BE2C (cell line): ENCODE data around the gene VTI1A.
"Not testable (repeated sequence)": the region's sequence is repeated elsewhere in the genome, so short reads cannot be mapped to it uniquely, and the experiment has no call there.

Experiments used
- DNase-seq: peaks from one replicate; pipeline ENCODE4 v3.0.0-alpha.2; 2020
- H3K27me3 ChIP-seq: fragments of 250-450 bp; sonication (Bioruptor Pico); 2 replicates; pipeline ENCODE4 v1.5.1; 2020; ENCODE audit warnings: mild to moderate bottlenecking
- H3K36me3 ChIP-seq: fragments of 250-450 bp; sonication (Bioruptor Pico); 2 replicates; pipeline ENCODE4 v1.5.1; 2020; ENCODE audit warnings: mild to moderate bottlenecking
- H3K4me1 ChIP-seq: fragments of 250-450 bp; sonication (Bioruptor Pico); 2 replicates; pipeline ENCODE4 v1.5.1; 2020
- H3K4me3 ChIP-seq: 2 replicates; pipeline ENCODE4 v1.5.1; 2011; ENCODE audit warnings: low read depth, low read length
- H3K9me3 ChIP-seq: fragments of 250-450 bp; sonication (Bioruptor Pico); 2 replicates; pipeline ENCODE4 v1.5.1; 2020
- TF ChIP-seq, protein P1 (sequence below): IDR thresholded peaks from 2 replicates; pipeline ENCODE4 v1.5.1; 2012; ENCODE audit warnings: mild to moderate bottlenecking, low read depth, low read length

VTI1A gene

DNA sequence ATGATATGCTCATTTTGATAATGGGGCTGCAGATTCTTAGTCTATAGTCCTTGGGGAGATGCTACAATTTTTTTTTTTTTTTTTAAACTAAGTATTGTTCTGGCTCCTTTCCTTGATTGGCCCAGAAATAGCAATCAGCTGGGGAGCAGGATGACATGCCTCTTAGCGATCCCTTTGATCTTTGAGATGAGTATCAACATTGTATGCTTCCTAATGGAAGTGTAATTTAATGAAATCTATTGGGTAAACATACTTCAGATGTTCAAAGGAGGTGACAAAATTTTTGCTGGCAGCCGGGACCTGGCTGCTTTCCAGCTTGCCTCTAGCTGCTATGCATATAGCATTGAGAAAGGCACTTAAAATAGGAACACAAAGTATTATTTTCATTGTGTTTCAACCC lies 43.5 kb downstream of the VTI1A start:
- no peaks in the 10 kb centered on the region for H3K36me3 ChIP-seq
- H3K4me3 ChIP-seq, result no peak overlapping the region
- no peaks in the 10 kb centered on the region for H3K9me3 ChIP-seq
- TF ChIP-seq, protein P1, sequence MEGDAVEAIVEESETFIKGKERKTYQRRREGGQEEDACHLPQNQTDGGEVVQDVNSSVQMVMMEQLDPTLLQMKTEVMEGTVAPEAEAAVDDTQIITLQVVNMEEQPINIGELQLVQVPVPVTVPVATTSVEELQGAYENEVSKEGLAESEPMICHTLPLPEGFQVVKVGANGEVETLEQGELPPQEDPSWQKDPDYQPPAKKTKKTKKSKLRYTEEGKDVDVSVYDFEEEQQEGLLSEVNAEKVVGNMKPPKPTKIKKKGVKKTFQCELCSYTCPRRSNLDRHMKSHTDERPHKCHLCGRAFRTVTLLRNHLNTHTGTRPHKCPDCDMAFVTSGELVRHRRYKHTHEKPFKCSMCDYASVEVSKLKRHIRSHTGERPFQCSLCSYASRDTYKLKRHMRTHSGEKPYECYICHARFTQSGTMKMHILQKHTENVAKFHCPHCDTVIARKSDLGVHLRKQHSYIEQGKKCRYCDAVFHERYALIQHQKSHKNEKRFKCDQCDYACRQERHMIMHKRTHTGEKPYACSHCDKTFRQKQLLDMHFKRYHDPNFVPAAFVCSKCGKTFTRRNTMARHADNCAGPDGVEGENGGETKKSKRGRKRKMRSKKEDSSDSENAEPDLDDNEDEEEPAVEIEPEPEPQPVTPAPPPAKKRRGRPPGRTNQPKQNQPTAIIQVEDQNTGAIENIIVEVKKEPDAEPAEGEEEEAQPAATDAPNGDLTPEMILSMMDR, result no peak
- DNase-seq, result peak; percentile 78
- H3K27me3 ChIP-seq, result no peaks in the 10 kb centered on the region
- H3K4me1 ChIP-seq, result peaks cover 10% of the 10 kb centered on the region

DNA sequence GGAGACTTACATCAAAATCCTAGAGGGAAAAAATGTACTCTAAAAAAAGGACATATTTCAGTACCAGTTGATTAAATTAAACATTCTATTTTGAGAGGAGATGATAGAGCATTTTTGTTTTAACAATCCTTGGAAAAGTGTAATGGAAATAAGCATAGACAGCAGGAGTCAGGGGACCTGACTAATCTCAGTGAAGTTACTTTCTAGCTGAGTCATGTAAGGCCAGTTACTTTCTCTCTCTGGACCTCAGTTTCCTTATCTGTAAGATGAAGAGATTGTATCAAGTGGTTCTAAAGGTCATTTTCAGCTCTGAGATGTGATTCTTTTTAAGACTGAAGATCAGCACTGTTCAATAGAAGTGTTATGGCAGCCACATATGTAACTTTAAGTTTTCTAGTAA lies 44.1 kb downstream of the VTI1A start:
- Histone ChIP-seq H3K4me3 (no peak overlapping the region), H3K4me1 (peaks cover 10% of the 10 kb centered on the region), H3K27me3 (no peaks in the 10 kb centered on the region), H3K9me3 (no peaks in the 10 kb centered on the region), H3K36me3 (no peaks in the 10 kb centered on the region)
- TF ChIP-seq, protein P1, result no peak
- DNase-seq, result no peak

DNA sequence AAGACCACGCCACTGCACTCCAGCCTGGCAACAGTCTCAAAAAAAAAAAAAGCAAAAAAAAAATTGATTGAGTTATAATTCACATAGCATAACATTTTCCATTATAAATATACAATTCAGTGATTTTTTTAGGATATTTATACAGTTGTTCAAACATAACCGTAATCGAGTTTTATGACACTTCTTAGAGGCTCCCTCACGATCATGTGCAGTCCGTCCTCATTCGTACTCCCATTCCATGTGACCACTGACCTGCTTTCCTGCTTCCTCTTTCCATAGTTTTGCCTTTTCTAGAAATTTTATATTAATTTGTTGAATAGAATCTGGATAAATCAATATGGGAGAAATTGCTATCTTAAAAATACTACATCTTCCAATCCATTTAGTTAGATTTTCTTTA lies 45.7 kb downstream of the VTI1A start:
- no peaks in the 10 kb centered on the region for H3K27me3 ChIP-seq
- H3K9me3 ChIP-seq, result no peaks in the 10 kb centered on the region
- H3K4me1 ChIP-seq, result peaks cover 10% of the 10 kb centered on the region
- TF ChIP-seq, protein P1, result no peak
- no peaks in the 10 kb centered on the region for H3K36me3 ChIP-seq
- DNase-seq, result no peak
- no peak overlapping the region for H3K4me3 ChIP-seq

DNA sequence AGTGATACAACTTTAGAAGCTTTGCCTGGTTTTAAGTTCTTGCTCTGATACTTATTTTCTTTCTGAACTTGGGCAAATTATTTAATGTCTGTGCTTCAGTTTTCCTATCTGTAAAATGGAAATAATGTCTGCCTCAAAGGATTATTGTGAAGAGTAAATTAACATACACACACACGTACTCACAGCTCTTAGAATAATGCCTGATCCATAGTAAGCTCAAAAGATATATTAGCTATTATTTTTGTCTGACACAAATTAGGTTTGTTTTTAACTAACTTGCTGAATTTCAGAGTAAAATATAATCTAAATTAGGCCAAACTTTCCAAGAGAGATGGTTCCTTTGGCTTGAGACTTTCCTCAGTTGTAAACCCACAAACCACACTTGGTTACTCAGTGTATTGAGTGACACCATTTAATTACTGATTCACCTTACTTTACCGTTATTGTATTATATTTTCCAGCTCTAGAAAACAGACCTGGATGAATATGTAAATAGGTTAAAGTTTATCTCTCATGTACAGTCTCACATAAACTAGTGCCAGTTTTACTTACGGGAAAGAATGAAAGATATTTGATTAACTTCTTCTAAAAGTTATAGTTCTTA lies 50.4 kb downstream of the VTI1A start:
- TF ChIP-seq, protein P1, result no peak
- no peaks in the 10 kb centered on the region for H3K4me1 ChIP-seq
- H3K36me3 ChIP-seq, result no peaks in the 10 kb centered on the region

DNA sequence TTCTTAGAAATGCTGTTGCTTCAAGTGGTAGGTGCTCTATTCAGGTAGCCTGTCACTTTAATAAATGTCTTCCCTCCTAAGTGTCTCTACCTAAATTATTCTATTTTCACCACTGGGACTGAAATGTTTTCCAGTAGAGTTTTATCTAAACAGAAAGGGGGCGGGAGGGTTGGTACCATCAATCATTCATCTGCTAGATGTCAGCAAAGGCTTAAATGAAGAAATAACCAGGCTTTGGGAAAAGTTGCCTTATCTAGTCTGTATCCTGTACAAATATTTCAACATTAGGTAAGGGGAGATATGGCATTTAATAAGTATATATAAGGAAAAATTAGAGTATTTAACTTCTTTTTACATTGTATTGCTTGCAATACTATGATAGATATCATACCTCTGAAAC lies 51.8 kb downstream of the VTI1A start:
- no peaks in the 10 kb centered on the region for H3K27me3 ChIP-seq
- H3K36me3 ChIP-seq, result no peaks in the 10 kb centered on the region
- DNase-seq, result no peak

More for the DNA sequence above, 50.4 kb downstream of the VTI1A start:
- H3K9me3 ChIP-seq, result no peaks in the 10 kb centered on the region
- no peak overlapping the region for H3K4me3 ChIP-seq
- no peaks in the 10 kb centered on the region for H3K27me3 ChIP-seq
- no peak for DNase-seq

DNA sequence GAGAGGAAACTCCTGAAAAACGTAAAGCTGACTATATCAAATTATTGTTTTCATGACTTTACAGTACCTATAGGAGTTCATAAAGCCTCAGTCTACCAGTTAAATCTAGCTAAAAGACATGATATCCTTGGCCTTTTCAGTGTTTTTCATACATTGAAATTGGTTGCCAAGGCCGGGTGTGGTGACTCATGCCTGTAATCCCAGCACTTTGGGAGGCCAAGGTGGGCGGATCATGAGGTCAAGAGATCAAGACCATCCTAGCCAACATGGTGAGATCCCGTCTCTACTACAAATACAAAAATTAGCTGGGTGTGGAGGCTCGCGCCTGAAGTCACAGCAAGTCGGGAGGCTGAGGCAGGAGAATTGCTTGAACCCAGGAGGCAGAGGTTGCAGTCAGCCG lies 53.0 kb downstream of the VTI1A start:
- not testable (repeated sequence) for H3K9me3 ChIP-seq, H3K27me3 ChIP-seq, H3K36me3 ChIP-seq, H3K4me3 ChIP-seq, H3K4me1 ChIP-seq, DNase-seq

More for the DNA sequence above, 51.8 kb downstream of the VTI1A start:
- Histone ChIP-seq H3K4me3 (no peak overlapping the region), H3K9me3 (no peaks in the 10 kb centered on the region), H3K4me1 (no peaks in the 10 kb centered on the region)
- TF ChIP-seq, protein P1, result no peak

DNA sequence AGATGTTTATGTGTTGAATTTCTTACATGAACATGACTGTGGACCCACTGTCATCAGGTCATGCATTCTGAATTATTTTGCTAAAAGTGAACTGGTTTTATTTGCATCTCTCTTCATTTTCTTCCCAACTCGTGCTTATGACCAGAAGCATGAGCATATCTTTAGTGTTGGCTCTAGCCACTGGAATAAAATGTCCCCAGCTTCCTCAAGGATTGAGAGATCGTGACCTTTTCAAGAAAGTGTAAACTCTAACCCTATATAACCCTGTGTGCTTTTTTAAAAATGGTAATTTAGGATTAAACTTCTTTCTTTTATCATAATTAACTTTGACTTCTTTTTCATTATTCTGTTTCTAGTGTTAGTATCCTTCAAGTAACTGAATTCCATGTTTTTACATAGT lies 55.5 kb downstream of the VTI1A start:
- DNase-seq, result no peak

More for the DNA sequence above, 55.5 kb downstream of the VTI1A start:
- Histone ChIP-seq H3K9me3 (no peaks in the 10 kb centered on the region), H3K36me3 (no peaks in the 10 kb centered on the region), H3K4me3 (no peak overlapping the region), H3K4me1 (no peaks in the 10 kb centered on the region), H3K27me3 (no peaks in the 10 kb centered on the region)
- TF ChIP-seq, protein P1, result no peak
